Measurements from ENCODE around the gene RTN4RL1.

DNA sequence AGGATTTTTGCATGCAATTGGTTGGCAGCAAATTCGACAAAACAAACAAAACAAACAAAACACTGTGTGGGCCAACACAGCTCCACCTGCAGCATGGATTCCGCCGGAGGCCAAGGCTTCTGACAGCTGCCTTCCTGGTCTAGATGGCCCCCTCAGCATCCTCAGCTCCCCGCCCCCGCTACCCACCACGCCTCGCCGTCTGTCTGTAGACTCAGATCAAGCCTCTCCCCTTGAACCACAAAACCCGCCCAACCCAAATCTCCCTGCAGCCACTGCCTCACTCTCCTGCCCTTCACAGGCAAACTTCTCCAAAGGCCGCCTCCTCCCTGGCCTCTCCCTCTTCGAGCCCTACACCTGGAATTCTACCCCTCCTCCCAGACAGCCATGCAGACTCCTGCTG is 57.9 kb downstream of the RTN4RL1 start:
- TF ChIP-seq CTCF (conservative IDR thresholded peaks at IDR 0.05) = no peak
- no peak for TF ChIP-seq ZFX (IDR thresholded peaks at IDR 0.05)

Data from C4-2B (cell line).